GM23338 (cell line): Measurements from ENCODE around the gene FBXO33. TPM values are rescaled to one million over a fixed set of nuclear protein-coding genes. Genes with fewer than 3 reads are reported as not detected.

Experiments
- ATAC-seq: fragments of 200-7000 bp; cut with Tn5 transposase; 3 replicates; pipeline ENCODE4 v1.9.1; 2020
- DNase-seq: peaks from one replicate; pipeline ENCODE4 v3.0.0-alpha.2; 2015; ENCODE audit warnings: low spot score
- H2AFZ ChIP-seq: fragments of 200-600 bp; sonication (generic); 2 replicates; pipeline ENCODE4 v1.8.0; 2016; ENCODE audit warnings: antibody characterized with exemption, mild to moderate bottlenecking, moderate library complexity
- H3F3A ChIP-seq: fragments of 200-600 bp; sonication (generic); replicated peaks from 2 replicates; pipeline ENCODE4 v1.8.0; 2017; ENCODE audit warnings: antibody characterized with exemption, mixed run types, low read depth
- H3K27ac ChIP-seq: fragments of 200-600 bp; sonication (generic); 2 replicates; pipeline ENCODE4 v1.6.1; 2016; ENCODE audit warnings: low read depth
- H3K27me3 ChIP-seq: fragments of 200-600 bp; sonication (generic); 2 replicates; pipeline ENCODE4 v1.8.0; 2016; ENCODE audit warnings: mild to moderate bottlenecking, mixed run types, moderate library complexity; ENCODE audit not compliant: insufficient read depth
- H3K36me3 ChIP-seq: fragments of 200-600 bp; sonication (generic); 2 replicates; pipeline ENCODE4 v1.8.0; 2016; ENCODE audit warnings: mild to moderate bottlenecking; ENCODE audit not compliant: insufficient read depth
- H3K4me1 ChIP-seq: fragments of 200-600 bp; sonication (generic); 2 replicates; pipeline ENCODE4 v1.8.0; 2016; ENCODE audit warnings: mild to moderate bottlenecking, moderate library complexity; ENCODE audit not compliant: insufficient read depth
- H3K4me2 ChIP-seq: fragments of 200-600 bp; sonication (generic); 2 replicates; pipeline ENCODE4 v1.7.1; 2017; ENCODE audit warnings: mixed run types
- H3K4me3 ChIP-seq: fragments of 200-600 bp; sonication (generic); 2 replicates; pipeline ENCODE4 v1.6.1; 2016; ENCODE audit warnings: mixed run types
- H3K79me2 ChIP-seq: fragments of 200-600 bp; sonication (generic); replicated peaks from 2 replicates; pipeline ENCODE4 v1.8.0; 2017; ENCODE audit warnings: mild to moderate bottlenecking; ENCODE audit not compliant: insufficient read depth
- H3K9me2 ChIP-seq: fragments of 200-600 bp; sonication (generic); 2 replicates; pipeline ENCODE4 v1.8.0; 2017; ENCODE audit not compliant: insufficient read depth
- H4K20me1 ChIP-seq: fragments of 200-600 bp; sonication (generic); replicated peaks from 2 replicates; pipeline ENCODE4 v1.8.0; 2017; ENCODE audit warnings: mild to moderate bottlenecking; ENCODE audit not compliant: insufficient read depth
- H3K27ac Mint-ChIP-seq: 2 replicates; pipeline ENCODE4 v1.8.0; 2020; ENCODE audit warnings: inconsistent platforms, mild to moderate bottlenecking, moderate library complexity, mixed read lengths
- H3K27me3 Mint-ChIP-seq: 3 replicates; pipeline ENCODE4 v1.8.0; 2022; ENCODE audit warnings: low read depth, mild to moderate bottlenecking, moderate library complexity, mixed read lengths, inconsistent platforms; ENCODE audit not compliant: insufficient read depth, poor library complexity
- H3K36me3 Mint-ChIP-seq: 3 replicates; pipeline ENCODE4 v1.8.0; 2021; ENCODE audit warnings: low read depth, mild to moderate bottlenecking, inconsistent platforms, moderate library complexity, mixed read lengths
- H3K4me1 Mint-ChIP-seq: 3 replicates; pipeline ENCODE4 v1.8.0; 2020; ENCODE audit warnings: mild to moderate bottlenecking, inconsistent platforms, mixed read lengths
- H3K4me3 Mint-ChIP-seq: 3 replicates; pipeline ENCODE4 v1.8.0; 2021; ENCODE audit warnings: moderate library complexity, mild to moderate bottlenecking, inconsistent platforms, mixed read lengths
- H3K9me3 Mint-ChIP-seq: 3 replicates; pipeline ENCODE4 v1.8.0; 2020; ENCODE audit warnings: moderate library complexity, mild to moderate bottlenecking, inconsistent platforms, mixed read lengths
- CREB1 ChIP-seq: fragments of 250-450 bp; sonication (Bioruptor Pico); IDR thresholded peaks from 2 replicates; pipeline ENCODE4 v1.5.0; 2020; ENCODE audit warnings: low read depth, mild to moderate bottlenecking, moderate library complexity
- CTCF ChIP-seq, 2 experiments: fragments of 200-600 bp in 1 of 2; sonication (generic) in 1 of 2; conservative IDR thresholded peaks; 2 replicates each; pipeline versions ENCODE4 v1.5.1 to v1.6.1; 2016 to 2017; ENCODE audit warnings: antibody characterized with exemption in 2 of 2, low read depth in 2 of 2, mild to moderate bottlenecking in 2 of 2, moderate library complexity in 1 of 2
- ETS1 ChIP-seq: IDR thresholded peaks from 2 replicates; pipeline ENCODE4 v1.6.1; 2016; ENCODE audit warnings: antibody characterized with exemption
- EZH2 ChIP-seq: fragments of 200-600 bp; sonication (generic); IDR thresholded peaks from one replicate; pipeline ENCODE4 v1.8.0; 2017; ENCODE audit warnings: antibody characterized with exemption, mild to moderate bottlenecking, low read depth; ENCODE audit not compliant: unreplicated experiment
- EZH2phosphoT487 ChIP-seq: fragments of 200-600 bp; sonication (generic); IDR thresholded peaks from one replicate; pipeline ENCODE4 v1.8.1; 2018; ENCODE audit warnings: antibody characterized with exemption; ENCODE audit not compliant: unreplicated experiment
- JUNB ChIP-seq: IDR thresholded peaks from one replicate; pipeline ENCODE4 v1.6.1; 2016; ENCODE audit warnings: antibody characterized with exemption; ENCODE audit not compliant: unreplicated experiment
- NANOG ChIP-seq: IDR thresholded peaks from 2 replicates; pipeline ENCODE4 v1.6.1; 2016; ENCODE audit warnings: antibody characterized with exemption, borderline replicate concordance
- POLR2AphosphoS5 ChIP-seq: IDR thresholded peaks from 2 replicates; pipeline ENCODE4 v1.6.1; 2016; ENCODE audit warnings: antibody characterized with exemption, low read depth
- REST ChIP-seq: IDR thresholded peaks from one replicate; pipeline ENCODE4 v1.6.1; 2018; ENCODE audit warnings: antibody characterized with exemption; ENCODE audit not compliant: unreplicated experiment
- STAT1 ChIP-seq: IDR thresholded peaks from one replicate; pipeline ENCODE4 v1.6.1; 2016; ENCODE audit warnings: antibody characterized with exemption; ENCODE audit not compliant: unreplicated experiment
- ZNF114 ChIP-seq: fragments of 250-450 bp; sonication (Bioruptor Pico); IDR thresholded peaks from 2 replicates; pipeline ENCODE4 v1.5.0; 2020; ENCODE audit warnings: mild to moderate bottlenecking, moderate library complexity
- ZNF331 ChIP-seq: fragments of 250-450 bp; sonication (Bioruptor Pico); IDR thresholded peaks from 2 replicates; pipeline ENCODE4 v1.5.0; 2020; ENCODE audit warnings: low read depth, mild to moderate bottlenecking, moderate library complexity
- ZNF462 ChIP-seq: fragments of 250-450 bp; sonication (Bioruptor Pico); IDR thresholded peaks from 2 replicates; pipeline ENCODE4 v1.5.0; 2020; ENCODE audit warnings: mild to moderate bottlenecking, moderate library complexity
- polyA plus RNA-seq: library from polyadenylated mRNA; unstranded; fragments of >200 nt; fragmentation: Nextera tagmentation; extraction: Ambion mirVana; gene quantifications from 2 replicates; pipeline ENCODE4 v1.2.1, GENCODE V29; 2016
- total RNA-seq: library from RNA; depleted of rRNA; stranded (reverse); fragments of >200 nt; shearing (Covaris generic); gene quantifications from 2 replicates; pipeline ENCODE4 v1.2.3, GENCODE V29; 2014

Gene FBXO33
- total and polyA plus RNA-seq, 2 experiments from 2014 or later = 6.7 to 13.1 TPM

- no peaks in the 10 kb centered on the region for H3K4me1 ChIP-seq
- DNase-seq (no peak), ATAC-seq (no peak)
- H3K4me3 ChIP-seq = no peak overlapping the region
- H3K9me2 ChIP-seq = no peaks in the 10 kb centered on the region
- H3F3A ChIP-seq = no peaks in the 10 kb centered on the region
- no peaks in the 10 kb centered on the region for H3K4me1 Mint-ChIP-seq
- H3K79me2 ChIP-seq = no peaks in the 10 kb centered on the region
- no peak overlapping the region for H3K4me2 ChIP-seq
- TF ChIP-seq EZH2 (no peak), CTCF (conservative IDR thresholded peaks at IDR 0.05; ENCODE audit: low read depth in 2 of 2) (no peak), STAT1 (no peak), POLR2AphosphoS5 (no peak), CREB1 (CRISPR knock-in tag) (no peak), JUNB (no peak), ZNF114 (CRISPR knock-in tag) (no peak), ETS1 (no peak), ZNF462 (no peak), EZH2phosphoT487 (no peak), NANOG (no peak), REST (no peak), ZNF331 (CRISPR knock-in tag) (no peak)
- no peak overlapping the region for H3K4me3 Mint-ChIP-seq
- no peak overlapping the region for H3K27ac Mint-ChIP-seq
- H3K27me3 Mint-ChIP-seq = peaks cover 2% of the 10 kb centered on the region
- H3K36me3 Mint-ChIP-seq = peaks cover 18% of the 10 kb centered on the region
- H3K27ac ChIP-seq = no peak overlapping the region
- H2AFZ ChIP-seq = no peak overlapping the region
- H3K36me3 ChIP-seq = no peaks in the 10 kb centered on the region
- H4K20me1 ChIP-seq = no peaks in the 10 kb centered on the region
- H3K9me3 Mint-ChIP-seq = peaks cover 18% of the 10 kb centered on the region
- H3K27me3 ChIP-seq = no peaks in the 10 kb centered on the region
Measured at GRCh38 chr14:39441805-39442204, 9.6 kb upstream of the FBXO33 start.
